ENCODE measurements around the gene INKA2.

DNA sequence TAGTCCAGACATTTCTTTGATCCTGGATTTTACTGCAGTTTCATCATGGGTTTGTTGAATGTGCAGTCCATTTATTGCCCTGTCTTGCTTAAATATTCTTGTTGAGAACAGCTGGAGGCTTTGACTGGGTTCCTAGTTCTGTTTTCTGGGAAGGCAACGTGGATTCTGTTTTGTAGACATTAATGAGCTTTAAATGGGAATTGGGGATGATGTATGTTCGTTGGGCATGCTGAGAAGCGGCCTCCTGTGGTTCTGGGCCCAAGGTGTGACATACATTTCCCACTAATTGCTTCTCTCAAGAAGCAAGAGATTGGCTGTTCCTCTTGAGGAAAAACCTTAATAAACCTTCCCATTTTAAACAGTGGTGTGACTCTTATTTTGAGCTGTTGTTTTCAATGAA is 22.9 kb downstream of the INKA2 start:
- TF ChIP-seq, protein P1, sequence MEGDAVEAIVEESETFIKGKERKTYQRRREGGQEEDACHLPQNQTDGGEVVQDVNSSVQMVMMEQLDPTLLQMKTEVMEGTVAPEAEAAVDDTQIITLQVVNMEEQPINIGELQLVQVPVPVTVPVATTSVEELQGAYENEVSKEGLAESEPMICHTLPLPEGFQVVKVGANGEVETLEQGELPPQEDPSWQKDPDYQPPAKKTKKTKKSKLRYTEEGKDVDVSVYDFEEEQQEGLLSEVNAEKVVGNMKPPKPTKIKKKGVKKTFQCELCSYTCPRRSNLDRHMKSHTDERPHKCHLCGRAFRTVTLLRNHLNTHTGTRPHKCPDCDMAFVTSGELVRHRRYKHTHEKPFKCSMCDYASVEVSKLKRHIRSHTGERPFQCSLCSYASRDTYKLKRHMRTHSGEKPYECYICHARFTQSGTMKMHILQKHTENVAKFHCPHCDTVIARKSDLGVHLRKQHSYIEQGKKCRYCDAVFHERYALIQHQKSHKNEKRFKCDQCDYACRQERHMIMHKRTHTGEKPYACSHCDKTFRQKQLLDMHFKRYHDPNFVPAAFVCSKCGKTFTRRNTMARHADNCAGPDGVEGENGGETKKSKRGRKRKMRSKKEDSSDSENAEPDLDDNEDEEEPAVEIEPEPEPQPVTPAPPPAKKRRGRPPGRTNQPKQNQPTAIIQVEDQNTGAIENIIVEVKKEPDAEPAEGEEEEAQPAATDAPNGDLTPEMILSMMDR (conservative IDR thresholded peaks at IDR 0.05 in 1 of 2, IDR thresholded peaks at IDR 0.05 in 1 of 2; ENCODE audit: low read depth in 1 of 2, low read length in 2 of 2): no peak
- no peak for TF ChIP-seq EZH2 (IDR thresholded peaks at IDR 0.05; ENCODE audit: low read length, missing control alignments)

Data from fibroblast of lung (primary cell).